Embryonic facial prominence (tissue), 1 donor: ENCODE results near the gene FBXW8.

Source experiments
- DNase-seq: peaks from one replicate; pipeline ENCODE4 v3.0.0-alpha.2; 2016; ENCODE audit errors: extremely low spot score

The FBXW8 gene

DNA sequence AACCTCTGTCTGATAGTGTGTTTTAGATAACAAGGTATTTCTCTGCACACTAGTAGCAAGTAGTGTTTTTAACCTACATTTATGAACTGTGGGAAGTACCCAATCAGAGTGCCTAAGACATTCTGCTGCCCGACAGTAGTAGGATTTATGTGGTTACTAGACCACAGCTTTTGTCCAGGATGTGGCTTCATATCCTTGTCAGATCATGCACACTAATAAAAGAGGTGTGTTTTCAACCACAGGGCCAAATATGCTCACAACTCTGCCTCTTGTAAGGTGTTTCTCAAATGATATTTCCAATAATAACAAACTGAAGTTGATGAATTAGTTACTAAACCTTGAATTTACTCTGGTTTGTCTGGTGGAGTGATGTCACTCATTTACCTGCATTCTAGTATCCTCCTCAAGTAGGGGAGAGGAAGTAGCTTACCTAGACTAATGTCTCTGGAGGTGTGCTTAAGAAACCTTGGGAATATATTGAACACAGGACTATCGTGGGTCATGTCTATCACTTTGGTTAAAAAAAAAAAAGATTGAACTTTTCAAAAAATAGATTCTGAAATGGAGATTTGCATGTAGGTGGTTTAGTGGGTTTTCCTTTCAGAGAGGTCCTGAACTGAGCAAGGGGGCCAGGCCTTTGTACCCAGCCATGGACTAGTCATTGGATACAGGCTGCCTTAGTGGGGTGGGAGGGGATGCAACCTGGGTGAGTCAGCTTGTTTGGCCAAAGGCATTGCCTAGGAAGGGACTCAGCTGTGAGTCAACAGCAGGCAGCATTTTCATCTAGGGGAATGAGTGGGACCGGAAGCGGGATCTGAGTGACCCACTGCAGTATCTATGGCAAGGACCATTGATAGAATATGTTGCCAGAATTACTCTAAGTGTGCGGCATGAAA lies 14.1 kb downstream of the FBXW8 start:
- DNase-seq: no peak

DNA sequence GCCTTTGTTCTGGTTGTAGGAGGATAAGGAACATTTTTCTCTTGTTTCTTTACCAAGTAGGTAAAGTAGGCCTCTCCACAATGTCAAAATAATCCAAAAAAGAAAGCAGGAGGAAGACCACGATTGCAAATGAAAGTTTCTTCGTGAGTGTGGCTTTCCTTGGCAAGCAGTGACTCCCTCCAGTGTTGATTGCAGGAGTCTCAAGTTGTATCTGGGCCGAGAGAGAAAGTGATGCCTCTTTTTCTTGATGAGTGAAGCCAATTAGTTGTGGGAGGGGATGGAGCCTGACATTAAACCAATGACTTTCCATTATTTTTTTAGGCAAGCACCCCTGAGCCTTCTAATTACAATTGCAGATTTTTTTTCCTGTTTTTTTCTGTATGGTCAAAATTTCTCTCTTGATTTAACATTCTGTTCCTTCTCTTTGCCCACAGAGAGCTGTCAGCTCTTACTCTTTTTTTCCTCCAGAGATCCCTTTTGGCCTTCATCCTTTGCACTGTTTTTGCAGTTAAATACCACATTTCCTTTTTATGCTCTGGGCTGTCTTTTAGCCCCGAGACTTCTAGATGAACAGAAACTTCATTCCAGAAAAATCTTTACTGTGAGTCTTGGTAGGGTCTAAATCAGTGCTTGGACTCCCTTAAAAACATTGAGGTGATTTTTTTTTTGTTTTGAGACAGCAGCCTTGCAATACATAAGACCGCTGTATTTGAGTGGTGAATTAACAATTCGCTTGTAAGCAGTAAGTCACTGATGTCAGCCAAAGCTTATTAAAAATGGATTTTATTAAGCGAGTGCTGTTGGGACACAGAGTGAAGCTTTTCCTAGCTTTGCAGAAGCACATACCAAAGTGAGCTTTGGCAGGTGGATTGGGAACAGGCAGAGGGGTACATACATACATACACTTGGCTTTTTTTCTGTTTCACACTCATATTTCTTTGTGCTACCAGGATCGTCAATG lies 15.8 kb downstream of the FBXW8 start:
- DNase-seq: no peak

DNA sequence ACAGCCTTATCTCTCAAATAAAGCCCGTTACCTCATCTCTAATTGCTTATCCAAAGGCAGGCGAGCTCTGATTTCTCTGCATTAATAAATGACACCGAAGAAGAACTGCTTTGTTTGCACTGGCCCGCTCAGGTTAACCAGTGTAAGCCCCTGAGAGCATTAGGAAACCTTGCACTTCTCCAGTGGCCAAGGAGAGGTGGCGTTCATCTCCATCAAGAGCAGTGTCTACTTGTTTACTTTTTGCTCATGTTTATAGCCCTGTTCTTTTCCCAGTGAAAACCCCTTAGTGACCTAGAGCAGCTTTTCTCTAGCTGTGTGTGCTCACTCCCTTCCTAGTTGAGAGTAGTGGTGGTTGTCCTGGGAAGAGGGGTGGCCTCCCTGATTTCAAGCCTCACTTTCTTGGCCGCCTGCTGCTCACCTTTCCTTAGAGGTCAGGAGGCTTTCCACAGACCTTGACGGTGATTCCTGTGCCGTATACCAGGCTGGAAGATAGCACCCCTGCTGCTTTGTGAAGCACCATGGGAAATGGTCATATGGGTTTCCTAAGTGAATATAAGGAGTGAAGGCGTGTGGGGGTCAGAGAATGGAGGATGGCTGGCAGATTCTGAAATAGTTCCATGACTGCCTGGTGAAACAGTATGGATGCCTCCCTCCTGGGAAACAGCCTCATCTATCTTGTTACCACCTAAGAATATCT lies 16.6 kb downstream of the FBXW8 start:
- no peak for DNase-seq

DNA sequence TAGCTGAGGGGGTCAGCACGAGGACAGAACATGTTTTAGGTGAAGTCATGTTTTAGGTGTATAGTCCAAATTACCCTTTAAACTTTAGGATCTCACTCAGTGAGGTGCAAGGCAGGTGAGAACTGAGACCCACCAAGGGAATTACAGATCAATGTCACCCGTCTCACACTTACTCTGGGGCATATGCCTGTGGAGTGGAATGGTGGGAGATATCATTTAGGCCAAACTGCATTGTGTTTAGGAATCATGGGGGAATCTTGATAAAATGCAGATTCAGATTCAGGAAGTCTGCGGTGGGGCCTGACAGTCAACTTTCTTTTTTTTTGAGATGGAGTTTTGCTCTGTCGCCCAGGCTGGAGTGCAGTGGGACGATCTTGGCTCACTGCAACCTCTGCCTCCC lies 17.8 kb downstream of the FBXW8 start:
- DNase-seq: no peak

DNA sequence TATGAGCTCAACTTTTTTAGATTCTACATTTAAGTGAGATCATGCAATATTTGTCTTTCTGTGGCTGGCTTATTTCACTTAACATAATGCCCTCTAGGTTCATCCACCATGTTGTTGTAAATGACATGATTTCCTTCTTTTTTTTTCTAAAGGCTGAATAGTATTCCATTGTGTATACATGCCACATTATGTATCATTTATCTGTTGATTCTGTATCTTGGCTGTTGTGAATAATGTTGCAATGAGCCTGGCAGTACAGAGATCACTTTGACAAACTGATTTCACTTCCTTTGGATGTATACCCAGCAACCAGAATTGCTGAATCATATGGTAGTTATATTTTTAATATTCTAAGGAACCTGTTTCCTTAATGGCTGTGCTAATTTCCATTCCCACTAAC lies 19.1 kb downstream of the FBXW8 start:
- no peak for DNase-seq

DNA sequence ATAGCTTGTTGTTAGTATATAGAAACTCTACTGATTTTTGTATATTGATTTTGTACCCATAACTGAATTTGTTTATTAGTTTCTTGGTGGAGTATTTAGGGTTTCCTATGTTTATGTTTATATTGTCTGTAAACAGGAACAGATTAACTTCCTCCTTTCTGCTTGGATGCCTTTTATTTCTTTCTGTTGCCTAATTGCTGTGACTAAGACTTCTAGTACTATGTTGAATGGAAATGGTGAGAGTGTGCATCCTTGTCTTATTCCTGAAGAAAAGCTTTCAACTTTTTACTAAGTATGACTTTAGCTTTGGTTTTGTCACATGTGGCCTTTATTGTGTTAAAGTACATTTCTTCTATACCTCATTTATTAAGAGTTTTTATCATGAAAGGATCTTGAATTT lies 20.9 kb downstream of the FBXW8 start:
- DNase-seq: no peak

DNA sequence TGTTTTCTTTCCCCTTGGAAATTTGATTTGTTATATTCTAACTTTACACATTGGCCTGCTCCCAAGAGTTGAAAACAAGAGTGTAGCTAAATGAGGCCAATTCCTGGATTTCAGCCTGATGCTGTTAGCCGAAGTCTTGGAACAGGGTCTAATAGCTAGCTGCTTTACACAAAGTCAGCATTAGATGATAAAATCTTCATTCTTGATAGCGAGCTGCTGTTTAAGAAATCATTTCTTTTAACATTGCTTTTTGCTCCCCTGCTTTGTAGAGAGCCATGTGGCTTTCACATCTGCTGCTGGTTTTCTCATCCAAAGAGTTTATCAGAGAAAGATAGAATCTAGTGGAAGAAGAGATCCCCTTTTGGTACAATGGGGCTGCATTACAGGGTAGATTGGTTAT lies 22.3 kb downstream of the FBXW8 start:
- DNase-seq: peak; percentile 60

DNA sequence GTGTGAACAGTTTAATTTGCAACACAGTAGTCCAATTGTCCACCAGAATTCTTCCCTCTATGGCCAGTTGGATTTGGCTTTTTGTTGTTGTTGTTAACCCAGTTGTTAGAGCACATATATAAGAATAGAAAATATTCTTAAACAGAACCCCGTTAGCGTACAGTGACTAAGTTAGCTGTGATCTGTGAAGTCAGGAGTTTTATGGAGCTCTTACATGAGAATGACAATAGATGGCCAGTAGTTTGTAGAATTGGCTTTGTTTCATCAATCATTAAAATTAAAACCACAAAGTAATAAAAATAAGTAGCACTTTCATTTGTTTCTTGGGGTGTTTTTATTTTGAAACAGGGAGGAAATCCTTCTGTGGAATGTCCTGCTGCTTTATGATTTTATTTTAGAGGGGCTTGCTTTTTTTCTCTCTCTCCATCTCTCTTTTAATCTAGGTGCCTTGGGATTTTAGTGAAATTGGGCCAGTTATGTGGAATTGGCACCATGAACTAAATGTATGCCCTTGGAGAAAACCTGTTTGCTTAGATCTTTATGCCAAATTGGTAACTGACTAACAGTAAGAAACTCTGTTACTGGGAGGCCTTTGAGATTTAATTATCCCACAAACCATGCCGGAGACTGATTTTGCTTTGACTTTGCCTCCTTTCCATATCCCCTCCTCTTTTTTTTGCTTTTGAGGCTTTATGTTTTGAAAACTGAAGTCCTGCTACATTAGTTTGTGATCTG lies 22.9 kb downstream of the FBXW8 start:
- no peak for DNase-seq

DNA sequence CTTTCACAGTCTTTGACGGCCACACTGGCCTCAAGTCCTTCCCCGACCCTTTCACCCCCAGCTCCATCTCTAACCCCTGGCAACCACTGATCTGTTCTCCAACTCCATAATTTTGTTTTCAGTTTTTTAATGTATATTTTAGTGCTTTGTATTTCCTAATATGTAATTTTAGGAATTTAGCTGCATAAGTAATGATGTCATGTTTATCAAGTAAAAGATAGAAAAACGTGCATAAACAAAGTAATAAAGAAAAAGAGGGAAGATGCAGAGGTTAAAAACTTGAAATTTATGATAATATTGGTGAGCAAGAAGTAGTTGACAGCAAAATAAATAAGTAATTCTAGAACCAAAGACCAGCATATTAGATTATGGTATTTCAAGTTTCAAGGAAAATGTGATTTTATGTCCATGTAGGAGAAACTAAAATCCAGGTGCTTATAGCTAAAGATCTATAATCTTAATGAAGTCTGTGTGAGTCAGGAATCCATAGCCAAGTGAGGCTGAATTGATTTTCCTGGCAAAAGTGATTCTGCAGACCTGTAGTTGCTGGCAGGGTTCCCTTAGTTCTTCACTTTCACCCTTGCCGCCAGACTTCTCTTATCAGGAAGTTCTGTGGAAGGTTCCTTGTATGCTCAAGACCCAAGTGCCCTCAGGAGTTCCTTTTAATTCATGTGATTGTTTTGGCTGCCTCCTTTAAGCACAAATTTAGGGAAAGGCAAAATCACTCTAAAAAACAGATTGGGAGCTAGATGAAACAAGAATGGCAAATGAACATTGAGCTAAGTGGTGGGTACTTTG lies 24.4 kb downstream of the FBXW8 start:
- DNase-seq: no peak

DNA sequence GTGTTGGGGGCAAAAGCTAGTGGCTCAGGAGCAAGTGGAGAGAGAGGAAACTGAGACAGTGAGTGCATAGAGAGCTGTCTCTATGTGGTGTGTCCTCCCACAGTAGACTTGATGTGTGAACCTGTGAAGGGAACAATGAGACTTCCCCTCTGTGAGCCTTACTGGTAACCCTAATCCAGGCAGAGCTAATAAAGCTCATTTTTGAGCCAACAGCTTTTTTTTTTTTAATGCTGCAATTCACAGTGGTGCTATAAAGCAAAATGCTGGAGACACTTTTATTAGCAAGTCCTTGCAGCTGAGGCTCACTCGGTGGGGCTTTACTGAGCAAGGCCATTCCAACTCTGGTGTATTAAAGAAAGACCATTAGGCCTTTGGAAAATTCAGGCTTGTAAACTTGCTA lies 26.9 kb downstream of the FBXW8 start:
- no peak for DNase-seq

DNA sequence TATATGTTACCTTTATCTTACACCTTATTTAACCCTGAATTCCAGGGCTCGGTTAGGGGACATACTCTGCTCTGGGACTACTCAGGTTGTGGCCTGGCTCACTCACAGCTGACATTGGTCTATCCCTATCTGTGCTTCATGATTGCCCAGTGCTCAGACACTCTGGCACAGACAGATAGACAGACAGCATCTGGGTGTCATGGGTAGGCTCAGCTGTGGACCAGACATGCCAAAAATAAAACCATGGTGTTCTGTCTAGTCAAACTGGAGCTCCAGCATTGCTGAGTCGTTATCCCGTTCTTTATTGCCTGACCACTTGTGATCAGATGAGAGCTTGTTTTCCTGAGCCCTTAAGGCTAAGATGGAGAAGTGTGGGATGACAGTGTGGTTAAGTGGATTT lies 29.0 kb downstream of the FBXW8 start:
- no peak for DNase-seq

DNA sequence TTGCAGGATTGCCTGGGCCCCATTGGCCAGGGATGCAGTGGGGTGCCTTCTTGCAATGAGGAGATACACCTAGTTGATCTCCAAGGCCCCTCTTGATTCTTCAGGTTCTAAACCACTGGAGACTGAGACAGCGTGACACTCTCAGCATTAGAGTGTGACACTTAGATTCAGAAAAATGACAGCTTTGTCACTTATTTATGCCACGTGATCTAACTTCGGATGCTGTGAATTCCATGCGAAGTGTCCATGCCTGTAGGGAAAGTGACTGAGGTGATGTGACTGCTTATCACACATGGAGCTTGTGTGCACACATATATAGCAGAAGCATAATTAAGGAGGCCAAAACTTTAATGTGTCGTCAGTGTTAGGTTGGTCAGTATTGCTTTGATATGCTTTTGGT lies 30.4 kb downstream of the FBXW8 start:
- DNase-seq: no peak

DNA sequence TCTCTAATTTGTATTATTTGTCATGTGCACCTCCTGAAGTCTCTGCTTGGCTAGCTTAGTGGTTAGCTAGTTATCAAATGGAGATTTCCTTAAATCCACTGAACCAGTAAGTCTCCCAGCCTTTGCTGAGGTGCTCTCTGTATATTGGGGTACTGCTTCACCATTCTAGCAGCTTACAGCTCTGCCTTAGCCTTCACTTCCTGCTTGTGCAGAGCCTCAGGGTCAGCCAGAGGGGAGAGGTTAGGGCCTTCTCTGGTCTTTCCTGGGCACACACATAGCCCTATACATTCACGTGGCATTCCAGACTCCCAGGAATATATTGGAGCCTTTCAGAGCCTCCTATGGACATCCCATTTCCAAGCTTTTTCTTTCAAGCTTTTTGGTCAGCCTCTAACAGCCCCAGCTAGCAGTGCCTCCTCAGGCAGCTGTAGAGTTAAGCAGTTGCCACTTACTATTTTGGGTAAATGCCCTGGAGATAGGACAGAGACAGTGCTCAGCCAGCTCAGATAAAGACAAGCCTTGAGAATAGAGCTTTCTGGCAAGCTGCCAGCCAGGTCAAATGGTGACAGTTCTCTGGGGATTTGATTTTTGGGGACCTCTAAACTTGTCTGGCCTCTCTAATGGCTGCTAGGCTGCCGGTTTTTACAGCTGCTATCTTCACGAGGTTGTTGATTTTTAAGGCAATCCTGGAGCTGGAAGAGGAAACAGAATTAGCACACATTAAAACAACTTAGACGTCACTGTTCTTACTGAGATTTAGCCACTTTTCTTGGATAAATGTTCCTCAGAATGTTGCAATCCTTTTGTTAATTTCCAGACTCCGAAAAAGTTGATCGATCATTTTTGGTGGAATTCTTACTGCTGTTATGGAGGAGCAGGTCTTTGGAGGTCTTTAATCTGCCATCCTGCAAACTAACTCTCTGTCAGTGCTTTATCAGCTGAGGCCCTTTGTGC lies 32.9 kb downstream of the FBXW8 start:
- DNase-seq: no peak

DNA sequence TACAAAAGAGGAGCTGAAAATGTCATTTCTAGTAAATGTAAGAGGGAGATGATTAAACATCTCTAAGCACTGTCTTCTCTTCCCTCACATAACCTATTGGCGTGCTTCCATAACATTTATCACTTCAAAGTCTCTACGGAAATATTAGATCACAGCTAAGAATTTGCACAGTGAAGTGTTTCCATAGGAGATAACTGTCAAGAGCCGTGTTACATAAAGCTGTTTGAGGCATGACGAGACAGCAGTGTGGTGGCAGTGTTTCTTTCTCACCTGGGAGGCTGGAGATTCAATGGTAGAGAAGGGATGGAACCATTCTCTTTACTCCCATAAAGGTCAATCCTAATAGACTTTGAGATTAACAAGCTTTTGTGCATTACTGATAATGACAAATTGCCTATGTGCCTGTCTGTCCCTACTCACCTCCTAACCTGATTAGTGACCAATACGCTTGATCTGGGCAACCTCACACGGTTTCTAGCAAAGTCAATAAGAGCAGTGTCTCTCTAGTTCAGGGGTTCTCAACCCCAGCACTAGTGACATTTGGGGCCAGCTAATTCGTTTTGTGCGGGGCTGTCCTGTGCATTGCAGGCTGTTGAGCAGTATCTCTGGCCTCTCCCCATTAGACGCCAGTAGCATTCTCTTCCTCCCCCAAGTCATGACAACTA lies 35.3 kb downstream of the FBXW8 start:
- no peak for DNase-seq

DNA sequence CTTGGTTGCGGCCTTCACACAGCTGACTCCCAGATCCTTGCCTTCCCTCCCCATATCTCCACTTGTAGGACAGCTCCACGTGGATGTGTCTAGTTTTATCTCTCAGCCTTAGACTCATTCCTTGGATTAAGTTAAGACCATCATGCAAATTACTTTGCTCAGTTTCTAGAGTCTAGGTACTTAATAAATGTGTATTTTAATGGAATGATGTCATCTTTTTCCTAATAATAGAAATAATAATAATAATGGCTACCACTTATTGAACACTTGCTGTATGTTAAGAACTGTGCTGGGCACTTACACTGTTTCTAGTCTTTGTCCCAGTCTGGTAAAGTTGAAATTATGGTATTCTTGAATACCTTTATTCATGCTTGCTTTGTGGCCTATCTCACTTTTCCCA lies 37.5 kb downstream of the FBXW8 start:
- no peak for DNase-seq

DNA sequence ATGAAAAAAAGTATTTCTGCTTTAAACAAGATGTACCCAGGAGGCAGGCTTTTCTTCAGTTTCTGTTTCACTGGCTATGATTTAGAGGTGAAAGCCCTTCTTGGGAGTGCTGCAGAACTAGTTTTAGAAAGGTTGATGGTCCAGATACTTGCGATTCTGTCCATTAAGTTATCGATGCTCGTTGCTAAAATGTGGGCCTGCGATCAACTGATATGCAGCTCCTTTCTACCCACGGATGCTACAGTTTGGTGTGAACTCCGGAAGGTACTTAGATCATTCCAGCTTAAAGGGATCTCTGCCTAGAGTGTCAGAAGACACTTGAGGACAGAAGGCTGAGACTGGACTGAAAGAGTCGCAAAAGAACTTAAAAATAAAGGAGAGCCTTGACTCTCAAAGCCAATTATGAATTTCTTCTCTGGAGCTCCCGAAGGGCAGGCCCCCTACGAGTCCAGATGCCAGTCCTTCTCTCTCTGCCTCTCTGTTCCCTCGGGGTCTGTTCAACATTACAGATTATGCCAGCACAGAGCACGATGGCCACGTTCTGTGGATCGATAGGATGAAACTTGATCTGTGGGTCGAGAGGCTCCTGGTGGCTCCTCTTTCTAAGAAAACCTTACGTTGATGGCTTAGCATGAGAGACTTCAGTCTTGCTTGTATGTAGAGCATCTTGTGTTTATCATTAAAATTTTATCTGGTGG lies 40.0 kb downstream of the FBXW8 start:
- DNase-seq: no peak

DNA sequence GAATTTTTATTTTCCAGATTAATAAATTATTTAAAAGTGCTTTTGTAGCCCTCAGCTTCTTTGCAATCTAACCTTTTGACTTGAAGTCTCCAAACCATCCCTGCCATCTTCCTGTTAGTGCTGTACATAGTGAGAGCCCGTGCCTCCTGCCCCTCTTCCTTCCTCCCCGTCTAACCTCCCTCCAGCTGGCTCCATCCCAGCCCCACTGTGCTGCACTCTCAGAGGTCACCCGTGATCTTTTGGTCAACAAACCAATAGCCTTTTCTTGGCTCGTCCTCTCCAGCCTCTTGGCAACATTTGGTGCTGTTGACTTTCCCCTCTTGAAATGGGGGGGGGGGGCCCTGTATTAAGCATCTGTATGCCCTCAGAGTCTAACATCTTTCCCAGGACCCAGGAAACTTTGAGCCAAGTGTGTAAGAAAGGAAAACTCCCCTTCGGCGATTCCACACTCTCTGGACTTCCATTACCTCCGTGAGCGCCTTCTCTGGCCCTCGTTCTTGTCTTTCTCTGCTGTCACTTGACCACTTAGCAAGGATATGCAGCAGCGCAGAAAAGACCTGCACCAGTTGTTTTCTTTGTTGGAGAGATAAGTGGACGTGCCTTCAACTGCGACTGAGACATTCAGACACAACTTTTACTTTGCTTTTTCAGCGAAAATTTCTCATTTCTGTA lies 44.1 kb downstream of the FBXW8 start:
- no peak for DNase-seq
